Central memory CD8-positive, alpha-beta T cell (primary cell): ENCODE results near the gene FAM131B.
"Not testable (repeated sequence)": the region's sequence is repeated elsewhere in the genome, so short reads cannot be mapped to it uniquely, and the experiment has no call there.

ENCODE experiments used
- ATAC-seq: fragments of 150-1000 bp; cut with Tn5 transposase; replicated peaks from 2 replicates; pipeline ENCODE4 v1.10.0; 2022; ENCODE audit warnings: mild to moderate bottlenecking, moderate FRiP score, moderate number of reproducible peaks; ENCODE audit not compliant: poor library complexity, severe bottlenecking; ENCODE audit errors: extremely low read depth
- DNase-seq, 2 donors: peaks; one replicate each; pipeline ENCODE4 v3.0.0; 2021; ENCODE audit warnings: low spot score in 2 of 2
- H3K27ac Mint-ChIP-seq: one replicate; pipeline ENCODE4 v1.8.0; 2022; ENCODE audit warnings: low read depth, mild to moderate bottlenecking, moderate library complexity, mixed read lengths
- H3K27me3 Mint-ChIP-seq: one replicate; pipeline ENCODE4 v1.8.0; 2022; ENCODE audit warnings: mixed read lengths
- H3K36me3 Mint-ChIP-seq: one replicate; pipeline ENCODE4 v1.8.0; 2022; ENCODE audit warnings: mild to moderate bottlenecking, moderate library complexity, mixed read lengths; ENCODE audit not compliant: insufficient read depth
- H3K4me1 Mint-ChIP-seq: one replicate; pipeline ENCODE4 v1.8.0; 2022; ENCODE audit warnings: mixed read lengths
- H3K4me3 Mint-ChIP-seq: one replicate; pipeline ENCODE4 v1.8.0; 2022; ENCODE audit warnings: mild to moderate bottlenecking, moderate library complexity, mixed read lengths
- H3K9me3 Mint-ChIP-seq: one replicate; pipeline ENCODE4 v1.8.0; 2022; ENCODE audit warnings: mixed read lengths

Gene FAM131B

DNA sequence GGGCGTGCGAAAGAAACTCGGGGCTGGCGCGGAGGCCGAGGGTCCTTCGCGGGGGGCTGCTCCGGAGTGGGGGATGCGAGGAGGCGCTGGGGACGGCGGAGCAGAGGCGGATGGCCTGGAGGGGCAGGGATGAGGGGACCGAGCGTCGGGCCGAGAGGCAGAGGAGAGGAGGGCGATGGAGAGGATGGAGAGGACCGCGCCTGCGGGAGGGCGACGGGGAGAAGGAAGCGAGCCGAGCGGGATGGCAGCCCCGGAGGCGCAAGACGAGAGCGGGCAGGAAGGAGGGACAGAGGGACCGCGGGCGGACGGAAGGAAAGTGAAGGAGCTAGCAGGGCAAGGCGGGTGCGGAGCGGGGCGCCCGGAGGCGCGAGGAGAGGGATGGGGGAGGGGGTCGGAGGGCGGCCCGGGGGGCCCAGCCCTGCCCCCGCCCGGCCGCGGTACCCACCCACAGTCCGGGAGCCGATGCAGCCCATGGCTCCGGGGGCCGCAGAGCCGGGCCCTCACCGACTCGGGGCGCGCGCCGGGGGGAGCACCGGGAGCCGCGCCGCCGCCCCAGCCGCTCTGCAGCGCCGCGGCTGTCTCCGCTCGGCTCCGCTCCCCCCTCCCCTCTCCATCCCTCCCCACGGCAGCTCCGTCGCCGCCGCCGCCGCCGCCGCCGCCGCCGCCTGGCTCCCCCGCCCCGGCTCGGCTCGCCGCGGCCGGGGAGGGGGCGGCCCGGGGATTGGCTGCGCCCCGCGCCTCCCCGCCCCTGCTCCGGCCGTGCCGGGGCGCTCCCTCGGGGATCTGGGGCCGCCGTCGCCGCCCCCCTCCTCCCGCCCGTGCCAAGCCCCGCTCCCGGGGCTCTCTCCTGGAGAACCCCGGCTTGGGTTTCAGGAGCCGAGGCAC is at the start of gene FAM131B:
TSS of gene FAM131B (minus strand) at position 583 of the 885 bp plus-strand sequence. CDS start at position 473, 110 bp downstream.
- peaks cover 25% of the 10 kb centered on the region for H3K27me3 Mint-ChIP-seq
- peaks cover 17% of the 10 kb centered on the region for H3K4me1 Mint-ChIP-seq
- no peaks in the 10 kb centered on the region for H3K9me3 Mint-ChIP-seq
- H3K36me3 Mint-ChIP-seq: peaks cover 5% of the 10 kb centered on the region
- ATAC-seq (peak; percentile 81), DNase-seq (no peak)
- H3K4me3 Mint-ChIP-seq: peak within 1 kb of the TSS; percentile 59
- H3K27ac Mint-ChIP-seq: peak within 1 kb of the TSS; percentile 76

DNA sequence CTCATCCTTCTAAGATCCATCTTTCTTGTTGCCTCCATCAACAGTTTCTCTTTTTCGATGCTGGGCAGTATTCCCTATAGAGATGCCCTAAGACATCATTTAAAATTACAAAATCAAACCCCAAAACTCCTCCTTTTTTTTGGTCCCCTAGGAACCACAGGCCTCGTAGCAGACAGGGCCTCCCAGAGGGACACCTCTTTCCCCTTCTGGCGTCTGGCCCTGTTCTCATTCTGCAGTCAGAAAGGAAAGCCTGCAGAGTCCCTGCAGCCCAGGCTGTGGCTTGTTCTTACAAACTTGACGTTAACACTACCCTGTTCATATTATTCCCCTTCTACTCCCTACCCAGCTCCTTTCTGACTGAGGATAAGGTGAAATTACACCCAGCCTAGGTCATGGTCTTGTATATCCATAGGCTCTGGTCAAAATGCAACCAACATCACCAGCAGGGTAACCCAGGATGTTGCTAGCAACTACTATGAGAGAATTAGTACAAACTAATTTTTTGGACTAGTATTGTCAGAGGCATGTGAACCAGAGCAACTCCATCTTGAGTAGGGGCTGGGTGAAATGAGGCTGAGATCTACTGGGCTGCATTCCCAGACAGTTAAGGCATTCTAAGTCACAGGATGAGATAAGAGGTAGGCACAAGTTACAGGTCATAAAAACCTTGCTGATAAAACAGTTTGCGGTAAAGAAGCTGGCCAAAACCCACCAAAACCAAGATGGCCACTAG is 49.6 kb upstream of the FAM131B start:
- Mint-ChIP-seq H3K4me3 (no peak overlapping the region), H3K27ac (no peak overlapping the region), H3K4me1 (peaks cover 33% of the 10 kb centered on the region), H3K9me3 (no peaks in the 10 kb centered on the region), H3K27me3 (peaks cover 66% of the 10 kb centered on the region), H3K36me3 (peaks cover 7% of the 10 kb centered on the region)
- ATAC-seq (no peak), DNase-seq (no peak)

DNA sequence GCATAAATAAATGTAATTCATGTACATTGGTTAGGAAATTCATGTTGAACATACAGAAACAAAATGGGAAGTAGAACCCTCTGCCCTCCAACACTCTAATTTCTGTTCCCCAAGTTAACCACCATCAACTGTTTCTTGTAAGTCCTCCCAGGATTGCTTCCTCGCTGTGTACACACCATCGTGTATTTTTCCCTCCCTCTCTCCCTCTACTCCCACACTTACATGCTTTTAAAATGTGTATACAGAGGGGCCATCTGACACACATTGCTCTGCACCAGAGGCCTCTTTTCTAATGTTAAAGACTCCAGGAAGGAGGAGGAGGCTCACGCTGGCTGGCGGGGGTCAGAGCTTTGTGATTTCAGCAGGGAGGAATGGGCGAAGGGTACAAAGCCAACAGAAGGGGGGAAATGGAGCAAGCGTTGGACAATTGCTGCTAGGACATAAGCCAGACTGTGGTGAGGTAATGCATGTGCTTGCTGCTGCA is 48.0 kb upstream of the FAM131B start:
- Mint-ChIP-seq H3K36me3 (peaks cover 9% of the 10 kb centered on the region), H3K4me3 (no peak overlapping the region), H3K9me3 (no peaks in the 10 kb centered on the region), H3K27ac (no peak overlapping the region), H3K27me3 (peaks cover 61% of the 10 kb centered on the region), H3K4me1 (peaks cover 44% of the 10 kb centered on the region)
- ATAC-seq: no peak
- DNase-seq: no peak

DNA sequence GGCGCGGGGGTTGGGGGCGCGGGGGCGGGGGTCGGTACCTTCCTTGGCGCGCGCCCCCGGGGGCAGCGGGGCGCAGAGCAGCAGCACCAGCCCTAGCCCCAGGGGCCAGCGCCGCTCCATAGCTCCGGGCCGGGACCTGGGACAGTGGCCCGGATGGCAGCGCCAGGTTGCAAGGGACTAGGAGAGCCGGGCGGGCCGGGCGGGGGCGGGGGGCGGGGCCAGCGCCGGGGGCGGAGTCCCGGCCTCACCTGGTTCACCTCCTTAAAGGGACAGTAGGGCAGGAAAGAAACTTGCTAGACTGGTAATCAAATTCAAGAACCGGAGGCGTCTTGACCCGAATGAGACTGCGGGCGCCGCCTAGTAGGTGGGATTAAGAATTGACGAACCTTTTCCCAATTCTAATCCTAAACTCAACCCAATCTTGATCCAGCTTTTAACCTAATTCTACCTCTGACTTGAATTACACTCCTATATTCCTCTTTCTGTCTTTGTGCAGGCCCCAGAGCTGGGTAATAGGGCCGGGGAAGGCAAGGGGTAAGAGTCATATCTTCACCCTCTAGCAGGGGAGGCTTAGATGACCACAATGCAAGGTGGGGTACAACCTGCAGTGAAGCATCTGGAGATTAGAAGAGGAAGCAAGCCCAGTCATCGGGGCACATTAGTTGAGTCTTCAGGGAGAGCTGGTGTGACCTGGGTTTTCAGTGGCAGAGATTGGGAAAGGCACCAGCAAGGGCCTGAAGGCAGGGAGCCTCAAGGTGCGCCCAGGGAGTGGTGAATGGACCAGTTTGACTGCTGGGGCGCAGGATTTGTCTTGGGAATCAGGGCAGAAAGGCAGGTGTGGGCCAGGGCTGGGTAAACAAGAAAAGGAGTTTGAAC is 46.4 kb upstream of the FAM131B start, which contains the start of gene EPHA1:
TSS of gene EPHA1 (minus strand) at position 171 of the 876 bp plus-strand sequence. CDS start at position 120, 51 bp downstream.
- peak; percentile 16 for ATAC-seq
- Mint-ChIP-seq H3K36me3 (peaks cover 10% of the 10 kb centered on the region), H3K9me3 (no peaks in the 10 kb centered on the region), H3K27ac (peak within 1 kb of the TSS; percentile 92), H3K4me3 (peak within 1 kb of the TSS; percentile 85), H3K27me3 (peaks cover 49% of the 10 kb centered on the region), H3K4me1 (peaks cover 50% of the 10 kb centered on the region)
- no peak for DNase-seq

DNA sequence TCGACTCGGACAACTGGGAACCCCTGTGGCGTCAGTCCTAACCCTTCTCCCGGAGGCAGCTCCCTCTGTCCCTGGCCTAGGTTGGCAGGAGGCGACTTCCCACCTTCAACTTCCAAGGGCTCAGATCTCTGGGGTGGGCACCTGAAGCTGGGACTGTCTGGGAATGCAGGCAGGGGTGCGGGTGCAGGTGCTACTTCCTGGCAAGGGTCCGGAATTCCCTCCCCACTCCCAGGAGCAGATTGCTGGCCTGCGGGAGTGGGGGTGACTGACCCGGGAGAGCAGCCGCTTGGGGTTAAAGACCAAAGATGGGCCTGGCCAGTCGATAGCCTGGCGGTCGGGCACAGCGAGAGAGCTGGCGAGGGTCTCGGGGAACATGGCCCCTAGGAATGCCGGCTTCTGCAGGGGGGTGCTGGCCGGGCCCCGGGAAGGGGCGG is 45.8 kb upstream of the FAM131B start:
- Mint-ChIP-seq H3K4me1 (peaks cover 50% of the 10 kb centered on the region), H3K36me3 (peaks cover 10% of the 10 kb centered on the region)

DNA sequence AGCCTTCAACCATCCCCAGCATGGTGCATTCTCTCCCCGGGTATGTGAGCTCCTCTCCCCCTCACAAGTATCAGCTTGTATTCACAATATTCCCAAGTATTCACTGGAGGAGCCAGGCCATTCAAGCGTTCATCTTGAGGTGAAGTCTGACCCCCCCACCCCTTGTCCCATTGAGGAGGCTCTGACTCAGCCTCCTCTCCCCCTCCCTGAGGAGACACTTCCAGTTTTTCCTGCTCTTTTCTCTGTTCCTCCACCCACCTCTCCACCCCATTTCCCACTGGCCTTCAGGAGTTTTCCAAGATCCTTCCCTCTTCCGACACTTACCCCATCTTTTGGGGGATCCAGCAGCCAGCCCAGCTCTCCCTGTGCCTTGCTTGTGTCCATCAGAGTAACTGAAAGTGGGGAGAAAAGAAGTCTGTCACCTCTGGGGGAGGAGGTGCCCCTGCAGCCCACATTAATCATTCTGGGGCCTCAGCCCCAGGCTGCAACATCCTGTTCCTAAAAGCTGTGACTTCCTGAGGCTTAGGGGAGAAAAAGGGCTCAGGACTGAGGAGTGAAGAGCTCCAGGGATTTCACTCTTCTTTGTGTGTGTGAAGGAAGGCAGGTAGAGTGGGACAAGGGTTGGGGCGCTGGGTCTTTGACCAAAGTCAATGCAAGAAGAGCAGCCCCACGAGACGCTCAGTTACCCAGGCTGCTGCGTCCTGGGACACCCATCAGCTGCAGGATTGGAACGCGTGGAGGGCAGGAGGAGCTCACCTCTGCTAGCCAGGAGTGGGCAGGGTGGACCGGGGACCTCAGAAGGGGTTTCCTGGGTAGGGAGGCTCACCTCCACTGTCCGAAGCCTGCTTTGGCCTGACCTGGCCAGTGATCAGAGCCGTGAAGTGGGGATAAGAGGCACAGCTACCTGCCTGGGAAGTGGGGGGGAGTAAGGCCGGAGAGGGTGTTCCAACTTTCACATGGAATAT is 45.1 kb upstream of the FAM131B start:
- ATAC-seq (peak; percentile 93), DNase-seq (peak; percentile 36 to 70)
- Mint-ChIP-seq H3K4me3 (peak overlapping the region; percentile 85), H3K36me3 (peaks cover 10% of the 10 kb centered on the region), H3K4me1 (peaks cover 50% of the 10 kb centered on the region), H3K27me3 (peaks cover 49% of the 10 kb centered on the region), H3K27ac (peak overlapping the region; percentile 92), H3K9me3 (no peaks in the 10 kb centered on the region)

More for the DNA sequence above, 45.8 kb upstream of the FAM131B start:
- DNase-seq: no peak
- ATAC-seq: no peak
- Mint-ChIP-seq H3K27me3 (peaks cover 49% of the 10 kb centered on the region), H3K4me3 (peak overlapping the region; percentile 85), H3K9me3 (no peaks in the 10 kb centered on the region), H3K27ac (peak overlapping the region; percentile 92)

DNA sequence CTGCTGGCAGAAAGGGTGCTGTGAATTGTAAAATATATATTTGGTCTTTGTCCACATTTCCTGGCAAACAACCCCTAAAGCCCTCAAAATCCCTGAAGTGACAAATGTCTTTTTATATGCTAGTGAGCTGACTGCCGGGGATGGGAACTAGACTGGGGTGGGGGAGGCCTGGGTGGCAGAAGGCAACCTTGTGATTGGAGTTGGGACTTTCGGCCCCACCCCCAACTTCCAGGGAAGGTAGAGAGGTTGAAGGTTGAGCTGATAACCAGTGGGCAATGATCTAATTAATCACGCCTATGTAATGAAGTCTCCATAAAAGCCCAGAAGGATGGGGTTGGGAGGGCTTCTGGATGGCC is 43.5 kb upstream of the FAM131B start:
- Mint-ChIP-seq H3K4me1 (peaks cover 50% of the 10 kb centered on the region), H3K27ac (peak overlapping the region; percentile 92), H3K9me3 (no peaks in the 10 kb centered on the region), H3K27me3 (peaks cover 33% of the 10 kb centered on the region), H3K4me3 (no peak overlapping the region), H3K36me3 (peaks cover 10% of the 10 kb centered on the region)
- DNase-seq (no peak), ATAC-seq (no peak)

DNA sequence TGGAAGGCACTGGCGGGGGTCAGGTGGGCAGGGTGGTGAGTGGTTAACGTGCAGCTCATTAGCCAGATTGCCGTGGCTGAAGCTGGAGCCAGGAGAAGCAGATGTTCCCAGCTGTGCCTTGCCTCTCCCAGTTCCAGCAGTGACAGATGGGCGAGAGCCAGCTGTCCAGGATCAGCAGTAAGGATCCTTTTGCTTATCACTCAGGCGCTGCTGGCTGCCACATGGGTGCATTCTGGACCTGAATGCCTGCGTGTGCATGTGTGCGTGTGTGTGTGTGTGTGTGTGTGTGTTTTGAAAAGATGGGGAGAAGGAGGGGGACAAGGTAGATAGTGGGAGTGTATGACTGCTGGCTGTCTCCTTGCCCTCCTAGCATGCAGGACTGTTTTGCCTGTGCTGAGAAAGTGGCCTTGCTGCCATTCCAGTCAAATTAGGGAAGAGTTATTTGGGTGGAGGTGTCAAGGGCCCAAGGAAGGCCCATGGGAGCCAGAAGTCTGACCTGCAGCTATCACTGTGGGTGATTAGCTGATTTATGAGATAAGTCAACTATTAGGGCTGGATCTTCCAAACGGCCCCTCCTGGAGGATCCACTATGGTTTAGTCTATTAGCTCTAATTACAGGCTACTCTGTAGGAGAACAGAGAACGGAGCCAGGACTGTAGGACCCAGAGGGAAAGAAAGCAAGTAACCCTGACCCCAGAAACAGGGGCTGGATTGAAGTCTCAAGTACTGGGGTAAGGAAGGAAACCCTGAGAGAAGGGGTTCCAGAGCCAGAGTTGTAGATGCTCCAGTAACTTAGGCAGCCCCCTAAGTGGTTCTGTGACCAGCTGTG is 42.9 kb upstream of the FAM131B start:
- Mint-ChIP-seq H3K27me3 (peaks cover 28% of the 10 kb centered on the region), H3K4me3 (no peak overlapping the region), H3K4me1 (peaks cover 46% of the 10 kb centered on the region), H3K27ac (peak overlapping the region; percentile 92), H3K9me3 (no peaks in the 10 kb centered on the region), H3K36me3 (peaks cover 10% of the 10 kb centered on the region)
- DNase-seq (no peak), ATAC-seq (no peak)

DNA sequence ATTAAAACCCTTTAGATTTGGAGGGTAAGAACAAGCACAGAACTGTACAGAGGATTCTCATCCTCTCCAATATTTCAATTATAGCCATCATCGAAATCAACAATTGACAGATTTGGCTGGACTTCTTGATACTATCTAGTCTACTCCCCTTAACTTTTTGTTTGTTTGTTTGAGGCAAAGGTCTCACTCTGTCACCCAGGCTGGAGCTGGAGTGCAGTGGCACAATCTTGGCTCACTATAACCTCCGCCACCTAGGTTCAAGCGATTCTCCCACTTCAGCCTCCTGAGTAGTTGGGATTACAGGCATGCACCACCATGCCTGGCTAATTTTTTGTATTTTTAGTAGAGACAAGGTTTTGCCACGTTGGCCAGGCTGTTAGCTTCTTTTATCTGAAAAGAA is 39.7 kb upstream of the FAM131B start:
- DNase-seq, ATAC-seq, H3K36me3 Mint-ChIP-seq, H3K9me3 Mint-ChIP-seq, H3K4me3 Mint-ChIP-seq, H3K27me3 Mint-ChIP-seq: not testable (repeated sequence)
- Mint-ChIP-seq H3K27ac (peak overlapping the region; percentile 44), H3K4me1 (peaks cover 17% of the 10 kb centered on the region)

DNA sequence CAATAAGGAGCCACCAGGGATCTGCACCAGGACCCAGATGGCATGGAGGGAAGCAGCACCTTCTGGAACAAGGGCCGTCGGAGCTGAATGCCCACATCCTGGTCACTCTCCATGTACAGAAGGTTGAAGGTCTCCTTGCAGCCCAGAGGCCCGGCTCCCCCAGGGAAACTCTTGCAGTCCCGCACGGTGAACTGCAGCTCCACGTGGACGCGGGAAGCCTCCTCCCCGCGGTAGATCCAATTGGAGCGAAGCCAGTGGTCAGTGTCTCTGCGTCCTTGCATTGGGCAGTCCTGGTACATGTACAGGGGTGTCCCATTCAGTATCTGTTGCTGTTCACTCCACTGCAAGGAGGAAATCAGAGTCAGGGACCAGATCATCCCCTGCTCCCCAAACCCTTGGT is 38.8 kb upstream of the FAM131B start:
- H3K4me1 Mint-ChIP-seq: peaks cover 10% of the 10 kb centered on the region
- peaks cover 8% of the 10 kb centered on the region for H3K36me3 Mint-ChIP-seq
- H3K27ac Mint-ChIP-seq: no peak overlapping the region
- no peak for DNase-seq
- H3K27me3 Mint-ChIP-seq: no peaks in the 10 kb centered on the region
- no peak for ATAC-seq
- H3K9me3 Mint-ChIP-seq: no peaks in the 10 kb centered on the region
- H3K4me3 Mint-ChIP-seq: no peak overlapping the region
